NB4 (cell line): ENCODE data around the gene FAM81B.
"Not testable (repeated sequence)": the region's sequence is repeated elsewhere in the genome, so short reads cannot be mapped to it uniquely, and the experiment has no call there.

Source experiments
- DNase-seq: peaks from one replicate; pipeline ENCODE4 v3.0.0; 2010; ENCODE audit warnings: low read depth
- H3K4me3 ChIP-seq: one replicate; pipeline ENCODE4 v1.5.1; 2011; ENCODE audit warnings: mild to moderate bottlenecking, low read depth, low read length, moderate library complexity
- MAX ChIP-seq: IDR thresholded peaks from 2 replicates; pipeline ENCODE4 v1.6.1; 2011; ENCODE audit warnings: low read depth, low read length
- MYC ChIP-seq: IDR thresholded peaks from 2 replicates; pipeline ENCODE4 v1.6.1; 2011; ENCODE audit warnings: low read depth, low read length
- POLR2A ChIP-seq: IDR thresholded peaks from 2 replicates; pipeline ENCODE4 v1.6.1; 2011; ENCODE audit warnings: mild to moderate bottlenecking; ENCODE audit not compliant: insufficient read length; ENCODE audit errors: extremely low read depth
- TF ChIP-seq, protein P1 (sequence below): IDR thresholded peaks from one replicate; pipeline ENCODE4 v1.5.1; 2012; ENCODE audit warnings: low read depth, low read length

FAM81B gene

DNA sequence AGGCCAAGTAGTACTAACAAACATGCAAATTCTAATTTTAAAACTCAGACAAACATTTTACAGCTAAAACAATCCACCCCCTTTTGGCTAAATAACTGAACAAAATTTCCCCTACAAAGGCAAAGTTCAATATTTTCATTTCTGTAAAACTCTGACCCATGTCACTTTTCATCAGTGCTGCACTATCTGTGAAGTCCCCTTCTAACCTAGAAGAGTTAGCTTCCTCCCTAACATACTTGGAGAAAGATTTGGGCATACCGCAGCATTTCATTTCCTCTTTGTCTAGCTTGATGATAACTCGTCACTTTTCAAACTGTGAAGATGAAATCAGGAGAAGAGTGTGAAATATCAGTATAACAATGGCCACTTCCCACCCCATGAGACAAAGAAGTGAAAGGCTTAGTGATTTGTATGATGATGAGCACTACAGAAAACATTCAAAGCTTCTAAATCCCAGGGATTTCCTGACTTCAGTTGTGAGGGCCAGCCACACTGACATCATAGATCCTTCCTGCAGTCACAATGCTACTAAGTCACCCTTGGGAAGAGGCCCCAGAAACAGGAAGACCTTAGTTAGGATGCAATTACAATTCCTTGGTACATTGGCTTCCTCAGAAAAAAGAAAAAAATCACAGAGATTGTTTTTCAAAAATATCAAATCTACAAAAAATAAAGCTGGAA is at the start of gene FAM81B:
Gene FAM81B (plus strand): TSS at position 555 of the 681 bp plus-strand sequence. CDS start 24 bp downstream, at position 579.
- no peak within 1 kb of the TSS for H3K4me3 ChIP-seq
- no peak for TF ChIP-seq MAX
- TF ChIP-seq, protein P1, sequence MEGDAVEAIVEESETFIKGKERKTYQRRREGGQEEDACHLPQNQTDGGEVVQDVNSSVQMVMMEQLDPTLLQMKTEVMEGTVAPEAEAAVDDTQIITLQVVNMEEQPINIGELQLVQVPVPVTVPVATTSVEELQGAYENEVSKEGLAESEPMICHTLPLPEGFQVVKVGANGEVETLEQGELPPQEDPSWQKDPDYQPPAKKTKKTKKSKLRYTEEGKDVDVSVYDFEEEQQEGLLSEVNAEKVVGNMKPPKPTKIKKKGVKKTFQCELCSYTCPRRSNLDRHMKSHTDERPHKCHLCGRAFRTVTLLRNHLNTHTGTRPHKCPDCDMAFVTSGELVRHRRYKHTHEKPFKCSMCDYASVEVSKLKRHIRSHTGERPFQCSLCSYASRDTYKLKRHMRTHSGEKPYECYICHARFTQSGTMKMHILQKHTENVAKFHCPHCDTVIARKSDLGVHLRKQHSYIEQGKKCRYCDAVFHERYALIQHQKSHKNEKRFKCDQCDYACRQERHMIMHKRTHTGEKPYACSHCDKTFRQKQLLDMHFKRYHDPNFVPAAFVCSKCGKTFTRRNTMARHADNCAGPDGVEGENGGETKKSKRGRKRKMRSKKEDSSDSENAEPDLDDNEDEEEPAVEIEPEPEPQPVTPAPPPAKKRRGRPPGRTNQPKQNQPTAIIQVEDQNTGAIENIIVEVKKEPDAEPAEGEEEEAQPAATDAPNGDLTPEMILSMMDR: no peak
- TF ChIP-seq MYC: no peak
- no peak for TF ChIP-seq POLR2A
- no peak for DNase-seq

GRCh38 chr5:95341444-95341843 is 49.7 kb upstream of the FAM81B start:
- H3K4me3 ChIP-seq, DNase-seq: not testable (repeated sequence)

GRCh38 chr5:95347506-95348120 is 43.6 kb upstream of the FAM81B start:
- no peak for DNase-seq
- TF ChIP-seq, protein P1: no peak
- TF ChIP-seq MYC (no peak), POLR2A (no peak)
- H3K4me3 ChIP-seq: no peak overlapping the region

- no peak for DNase-seq
- H3K4me3 ChIP-seq: no peak overlapping the region
- TF ChIP-seq, protein P1: no peak
These were observed 40.5 kb upstream of the FAM81B start for GRCh38 chr5:95350631-95351030.

DNA sequence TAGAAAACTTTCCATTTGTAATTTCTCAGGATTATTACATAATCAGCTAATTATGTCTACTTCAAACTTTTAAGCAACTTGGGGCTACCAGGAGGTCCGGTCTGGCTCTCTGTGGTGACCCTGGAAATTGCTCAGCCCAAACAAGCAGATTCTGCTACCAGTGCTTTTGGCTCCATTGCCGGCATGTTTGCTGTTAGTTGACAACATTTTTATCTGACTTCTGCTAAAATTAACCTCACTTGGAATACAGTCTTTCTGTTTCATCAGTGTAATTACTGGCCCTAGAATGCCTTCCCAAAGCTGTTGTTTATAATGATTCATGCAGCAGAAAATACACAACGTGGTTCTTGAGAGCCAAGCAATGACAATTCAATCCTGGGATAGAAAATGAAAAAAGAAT is 38.5 kb upstream of the FAM81B start:
- DNase-seq: no peak

GRCh38 chr5:95358320-95358719 is 32.8 kb upstream of the FAM81B start:
- DNase-seq: no peak
- TF ChIP-seq, protein P1: no peak
- TF ChIP-seq POLR2A (no peak), MYC (no peak), MAX (no peak)
- H3K4me3 ChIP-seq: no peak overlapping the region

More for the DNA sequence above, 38.5 kb upstream of the FAM81B start:
- TF ChIP-seq MAX (no peak), MYC (no peak), POLR2A (no peak)
- TF ChIP-seq, protein P1: no peak
- H3K4me3 ChIP-seq: no peak overlapping the region
